GM23338 (cell line): ENCODE results near the gene WWOX. TPM values are rescaled to one million over a fixed set of nuclear protein-coding genes. Genes with fewer than 3 reads are reported as not detected.

ENCODE experiments used
- ATAC-seq: fragments of 200-7000 bp; cut with Tn5 transposase; 3 replicates; pipeline ENCODE4 v1.9.1; 2020
- DNase-seq: peaks from one replicate; pipeline ENCODE4 v3.0.0-alpha.2; 2015; ENCODE audit warnings: low spot score
- H2AFZ ChIP-seq: fragments of 200-600 bp; sonication (generic); 2 replicates; pipeline ENCODE4 v1.8.0; 2016; ENCODE audit warnings: antibody characterized with exemption, mild to moderate bottlenecking, moderate library complexity
- H3F3A ChIP-seq: fragments of 200-600 bp; sonication (generic); replicated peaks from 2 replicates; pipeline ENCODE4 v1.8.0; 2017; ENCODE audit warnings: antibody characterized with exemption, mixed run types, low read depth
- H3K27ac ChIP-seq: fragments of 200-600 bp; sonication (generic); 2 replicates; pipeline ENCODE4 v1.6.1; 2016; ENCODE audit warnings: low read depth
- H3K27me3 ChIP-seq: fragments of 200-600 bp; sonication (generic); 2 replicates; pipeline ENCODE4 v1.8.0; 2016; ENCODE audit warnings: mild to moderate bottlenecking, mixed run types, moderate library complexity; ENCODE audit not compliant: insufficient read depth
- H3K36me3 ChIP-seq: fragments of 200-600 bp; sonication (generic); 2 replicates; pipeline ENCODE4 v1.8.0; 2016; ENCODE audit warnings: mild to moderate bottlenecking; ENCODE audit not compliant: insufficient read depth
- H3K4me1 ChIP-seq: fragments of 200-600 bp; sonication (generic); 2 replicates; pipeline ENCODE4 v1.8.0; 2016; ENCODE audit warnings: mild to moderate bottlenecking, moderate library complexity; ENCODE audit not compliant: insufficient read depth
- H3K4me2 ChIP-seq: fragments of 200-600 bp; sonication (generic); 2 replicates; pipeline ENCODE4 v1.7.1; 2017; ENCODE audit warnings: mixed run types
- H3K4me3 ChIP-seq: fragments of 200-600 bp; sonication (generic); 2 replicates; pipeline ENCODE4 v1.6.1; 2016; ENCODE audit warnings: mixed run types
- H3K79me2 ChIP-seq: fragments of 200-600 bp; sonication (generic); replicated peaks from 2 replicates; pipeline ENCODE4 v1.8.0; 2017; ENCODE audit warnings: mild to moderate bottlenecking; ENCODE audit not compliant: insufficient read depth
- H3K9me2 ChIP-seq: fragments of 200-600 bp; sonication (generic); 2 replicates; pipeline ENCODE4 v1.8.0; 2017; ENCODE audit not compliant: insufficient read depth
- H4K20me1 ChIP-seq: fragments of 200-600 bp; sonication (generic); replicated peaks from 2 replicates; pipeline ENCODE4 v1.8.0; 2017; ENCODE audit warnings: mild to moderate bottlenecking; ENCODE audit not compliant: insufficient read depth
- H3K27ac Mint-ChIP-seq: 2 replicates; pipeline ENCODE4 v1.8.0; 2020; ENCODE audit warnings: inconsistent platforms, mild to moderate bottlenecking, moderate library complexity, mixed read lengths
- H3K27me3 Mint-ChIP-seq: 3 replicates; pipeline ENCODE4 v1.8.0; 2022; ENCODE audit warnings: low read depth, mild to moderate bottlenecking, moderate library complexity, mixed read lengths, inconsistent platforms; ENCODE audit not compliant: insufficient read depth, poor library complexity
- H3K36me3 Mint-ChIP-seq: 3 replicates; pipeline ENCODE4 v1.8.0; 2021; ENCODE audit warnings: low read depth, mild to moderate bottlenecking, inconsistent platforms, moderate library complexity, mixed read lengths
- H3K4me1 Mint-ChIP-seq: 3 replicates; pipeline ENCODE4 v1.8.0; 2020; ENCODE audit warnings: mild to moderate bottlenecking, inconsistent platforms, mixed read lengths
- H3K4me3 Mint-ChIP-seq: 3 replicates; pipeline ENCODE4 v1.8.0; 2021; ENCODE audit warnings: moderate library complexity, mild to moderate bottlenecking, inconsistent platforms, mixed read lengths
- H3K9me3 Mint-ChIP-seq: 3 replicates; pipeline ENCODE4 v1.8.0; 2020; ENCODE audit warnings: moderate library complexity, mild to moderate bottlenecking, inconsistent platforms, mixed read lengths
- CREB1 ChIP-seq: fragments of 250-450 bp; sonication (Bioruptor Pico); IDR thresholded peaks from 2 replicates; pipeline ENCODE4 v1.5.0; 2020; ENCODE audit warnings: low read depth, mild to moderate bottlenecking, moderate library complexity
- CTCF ChIP-seq, 2 experiments: fragments of 200-600 bp in 1 of 2; sonication (generic) in 1 of 2; conservative IDR thresholded peaks; 2 replicates each; pipeline versions ENCODE4 v1.5.1 to v1.6.1; 2016 to 2017; ENCODE audit warnings: antibody characterized with exemption in 2 of 2, low read depth in 2 of 2, mild to moderate bottlenecking in 2 of 2, moderate library complexity in 1 of 2
- ETS1 ChIP-seq: IDR thresholded peaks from 2 replicates; pipeline ENCODE4 v1.6.1; 2016; ENCODE audit warnings: antibody characterized with exemption
- EZH2 ChIP-seq: fragments of 200-600 bp; sonication (generic); IDR thresholded peaks from one replicate; pipeline ENCODE4 v1.8.0; 2017; ENCODE audit warnings: antibody characterized with exemption, mild to moderate bottlenecking, low read depth; ENCODE audit not compliant: unreplicated experiment
- EZH2phosphoT487 ChIP-seq: fragments of 200-600 bp; sonication (generic); IDR thresholded peaks from one replicate; pipeline ENCODE4 v1.8.1; 2018; ENCODE audit warnings: antibody characterized with exemption; ENCODE audit not compliant: unreplicated experiment
- JUNB ChIP-seq: IDR thresholded peaks from one replicate; pipeline ENCODE4 v1.6.1; 2016; ENCODE audit warnings: antibody characterized with exemption; ENCODE audit not compliant: unreplicated experiment
- NANOG ChIP-seq: IDR thresholded peaks from 2 replicates; pipeline ENCODE4 v1.6.1; 2016; ENCODE audit warnings: antibody characterized with exemption, borderline replicate concordance
- POLR2AphosphoS5 ChIP-seq: IDR thresholded peaks from 2 replicates; pipeline ENCODE4 v1.6.1; 2016; ENCODE audit warnings: antibody characterized with exemption, low read depth
- REST ChIP-seq: IDR thresholded peaks from one replicate; pipeline ENCODE4 v1.6.1; 2018; ENCODE audit warnings: antibody characterized with exemption; ENCODE audit not compliant: unreplicated experiment
- STAT1 ChIP-seq: IDR thresholded peaks from one replicate; pipeline ENCODE4 v1.6.1; 2016; ENCODE audit warnings: antibody characterized with exemption; ENCODE audit not compliant: unreplicated experiment
- ZNF114 ChIP-seq: fragments of 250-450 bp; sonication (Bioruptor Pico); IDR thresholded peaks from 2 replicates; pipeline ENCODE4 v1.5.0; 2020; ENCODE audit warnings: mild to moderate bottlenecking, moderate library complexity
- ZNF331 ChIP-seq: fragments of 250-450 bp; sonication (Bioruptor Pico); IDR thresholded peaks from 2 replicates; pipeline ENCODE4 v1.5.0; 2020; ENCODE audit warnings: low read depth, mild to moderate bottlenecking, moderate library complexity
- ZNF462 ChIP-seq: fragments of 250-450 bp; sonication (Bioruptor Pico); IDR thresholded peaks from 2 replicates; pipeline ENCODE4 v1.5.0; 2020; ENCODE audit warnings: mild to moderate bottlenecking, moderate library complexity
- polyA plus RNA-seq: library from polyadenylated mRNA; unstranded; fragments of >200 nt; fragmentation: Nextera tagmentation; extraction: Ambion mirVana; gene quantifications from 2 replicates; pipeline ENCODE4 v1.2.1, GENCODE V29; 2016
- total RNA-seq: library from RNA; depleted of rRNA; stranded (reverse); fragments of >200 nt; shearing (Covaris generic); gene quantifications from 2 replicates; pipeline ENCODE4 v1.2.3, GENCODE V29; 2014

WWOX gene
- total and polyA plus RNA-seq, 2 experiments from 2014 or later: 10.0 to 19.3 TPM

GRCh38 chr16:79261944-79262552 lies 1162.6 kb downstream of the WWOX start:
- Histone ChIP-seq H3K27me3 (no peaks in the 10 kb centered on the region), H4K20me1 (no peaks in the 10 kb centered on the region), H3K4me1 (no peaks in the 10 kb centered on the region), H2AFZ (no peak overlapping the region), H3K27ac (no peak overlapping the region), H3K4me2 (no peak overlapping the region), H3K9me2 (peaks cover 22% of the 10 kb centered on the region), H3F3A (no peaks in the 10 kb centered on the region), H3K79me2 (no peaks in the 10 kb centered on the region), H3K4me3 (no peak overlapping the region), H3K36me3 (no peaks in the 10 kb centered on the region)
- no peak overlapping the region for H3K4me3 Mint-ChIP-seq
- ATAC-seq: no peak
- H3K36me3 Mint-ChIP-seq: no peaks in the 10 kb centered on the region
- H3K27ac Mint-ChIP-seq: no peak overlapping the region
- H3K9me3 Mint-ChIP-seq: no peaks in the 10 kb centered on the region
- TF ChIP-seq EZH2 (no peak), NANOG (no peak), POLR2AphosphoS5 (no peak), ZNF331 (CRISPR knock-in tag) (no peak), CREB1 (CRISPR knock-in tag) (no peak), REST (no peak), ZNF114 (CRISPR knock-in tag) (no peak), STAT1 (no peak), ZNF462 (CRISPR knock-in tag) (no peak), CTCF (conservative IDR thresholded peaks at IDR 0.05; ENCODE audit: low read depth in 2 of 2) (no peak), ETS1 (no peak), JUNB (no peak), EZH2phosphoT487 (no peak)
- peaks cover 6% of the 10 kb centered on the region for H3K27me3 Mint-ChIP-seq
- no peak for DNase-seq
- H3K4me1 Mint-ChIP-seq: no peaks in the 10 kb centered on the region; the same call in 2 of the 3 replicates
